NB4 (cell line): Measurements from ENCODE around the gene MTURN.

ENCODE experiments used
- DNase-seq: peaks from one replicate; pipeline ENCODE4 v3.0.0; 2010; ENCODE audit warnings: low read depth
- H3K4me3 ChIP-seq: one replicate; pipeline ENCODE4 v1.5.1; 2011; ENCODE audit warnings: mild to moderate bottlenecking, low read depth, low read length, moderate library complexity
- MYC ChIP-seq: IDR thresholded peaks from 2 replicates; pipeline ENCODE4 v1.6.1; 2011; ENCODE audit warnings: low read depth, low read length
- POLR2A ChIP-seq: IDR thresholded peaks from 2 replicates; pipeline ENCODE4 v1.6.1; 2011; ENCODE audit warnings: mild to moderate bottlenecking; ENCODE audit not compliant: insufficient read length; ENCODE audit errors: extremely low read depth
- TF ChIP-seq, protein P1 (sequence below): IDR thresholded peaks from one replicate; pipeline ENCODE4 v1.5.1; 2012; ENCODE audit warnings: low read depth, low read length
- TF ChIP-seq, protein P2 (sequence below): IDR thresholded peaks from 2 replicates; pipeline ENCODE4 v1.6.1; 2011; ENCODE audit warnings: low read depth, low read length

MTURN gene

DNA sequence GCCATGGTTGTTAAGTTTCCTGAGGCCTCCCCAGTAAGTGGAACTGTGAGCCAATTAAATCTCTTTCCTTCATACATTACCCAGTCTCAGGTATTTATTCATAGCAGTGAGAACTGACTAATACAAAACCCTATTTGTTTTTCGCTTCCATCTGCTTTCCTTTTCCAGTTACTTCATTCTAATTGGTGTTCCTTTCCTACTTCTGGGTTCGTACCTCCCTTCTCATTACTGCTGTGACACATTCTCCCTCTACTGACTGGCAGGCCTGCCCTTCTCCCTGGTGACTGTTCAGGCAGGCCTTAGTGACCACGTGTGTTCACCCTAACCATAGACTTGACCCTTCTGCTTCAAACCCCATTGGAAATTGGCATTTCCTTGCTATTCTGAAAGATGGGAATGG, 37.7 kb downstream of the MTURN start:
- H3K4me3 ChIP-seq = no peak overlapping the region
- TF ChIP-seq POLR2A (no peak), MYC (no peak)
- TF ChIP-seq, protein P1, sequence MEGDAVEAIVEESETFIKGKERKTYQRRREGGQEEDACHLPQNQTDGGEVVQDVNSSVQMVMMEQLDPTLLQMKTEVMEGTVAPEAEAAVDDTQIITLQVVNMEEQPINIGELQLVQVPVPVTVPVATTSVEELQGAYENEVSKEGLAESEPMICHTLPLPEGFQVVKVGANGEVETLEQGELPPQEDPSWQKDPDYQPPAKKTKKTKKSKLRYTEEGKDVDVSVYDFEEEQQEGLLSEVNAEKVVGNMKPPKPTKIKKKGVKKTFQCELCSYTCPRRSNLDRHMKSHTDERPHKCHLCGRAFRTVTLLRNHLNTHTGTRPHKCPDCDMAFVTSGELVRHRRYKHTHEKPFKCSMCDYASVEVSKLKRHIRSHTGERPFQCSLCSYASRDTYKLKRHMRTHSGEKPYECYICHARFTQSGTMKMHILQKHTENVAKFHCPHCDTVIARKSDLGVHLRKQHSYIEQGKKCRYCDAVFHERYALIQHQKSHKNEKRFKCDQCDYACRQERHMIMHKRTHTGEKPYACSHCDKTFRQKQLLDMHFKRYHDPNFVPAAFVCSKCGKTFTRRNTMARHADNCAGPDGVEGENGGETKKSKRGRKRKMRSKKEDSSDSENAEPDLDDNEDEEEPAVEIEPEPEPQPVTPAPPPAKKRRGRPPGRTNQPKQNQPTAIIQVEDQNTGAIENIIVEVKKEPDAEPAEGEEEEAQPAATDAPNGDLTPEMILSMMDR = no peak
- TF ChIP-seq, protein P2, sequence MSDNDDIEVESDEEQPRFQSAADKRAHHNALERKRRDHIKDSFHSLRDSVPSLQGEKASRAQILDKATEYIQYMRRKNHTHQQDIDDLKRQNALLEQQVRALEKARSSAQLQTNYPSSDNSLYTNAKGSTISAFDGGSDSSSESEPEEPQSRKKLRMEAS = no peak
- no peak for DNase-seq

DNA sequence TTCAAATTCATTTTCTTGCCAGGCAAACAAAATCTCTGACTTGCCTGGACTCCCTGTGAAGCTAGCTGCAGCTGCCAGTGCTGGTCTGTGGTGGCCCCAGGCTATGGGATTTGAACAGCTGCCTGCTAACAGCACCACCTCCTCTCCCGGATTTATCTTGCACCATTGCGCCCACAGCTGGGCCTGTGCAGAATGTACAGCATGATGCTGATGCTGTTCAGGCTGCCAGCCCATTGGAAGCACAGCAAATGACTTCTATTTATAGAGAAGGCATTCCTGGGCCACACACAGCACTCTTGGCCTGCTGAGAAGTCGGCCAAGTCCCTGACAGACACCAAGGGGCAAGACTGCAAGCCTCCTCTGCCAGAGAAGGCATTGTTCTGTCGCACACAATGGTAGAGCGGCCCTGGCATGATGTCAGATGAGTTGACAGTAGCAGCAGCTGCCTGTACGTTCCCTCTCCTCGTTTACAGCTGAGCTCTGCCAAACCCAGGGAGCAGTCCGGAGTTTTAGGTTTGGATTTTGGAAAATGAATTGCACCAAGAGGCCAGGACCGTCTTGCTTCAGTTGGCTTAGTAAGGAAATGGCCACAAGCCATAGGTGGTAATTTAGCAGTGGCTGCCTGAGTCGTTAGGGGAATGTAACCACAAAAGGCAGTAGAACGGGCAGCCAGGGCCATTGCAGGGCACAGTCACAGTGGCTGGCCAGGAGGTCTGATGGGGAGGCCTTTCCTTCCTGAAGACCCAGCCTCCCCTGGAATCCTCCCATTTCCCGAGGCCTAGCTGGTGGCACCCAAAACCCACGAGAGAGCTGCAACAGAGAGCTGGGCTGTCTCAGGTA, 38.5 kb downstream of the MTURN start:
- peak; percentile 40 for DNase-seq
- TF ChIP-seq MYC = no peak
- TF ChIP-seq, protein P2 = no peak
- TF ChIP-seq, protein P1 = peak; percentile 10
- H3K4me3 ChIP-seq = no peak overlapping the region

DNA sequence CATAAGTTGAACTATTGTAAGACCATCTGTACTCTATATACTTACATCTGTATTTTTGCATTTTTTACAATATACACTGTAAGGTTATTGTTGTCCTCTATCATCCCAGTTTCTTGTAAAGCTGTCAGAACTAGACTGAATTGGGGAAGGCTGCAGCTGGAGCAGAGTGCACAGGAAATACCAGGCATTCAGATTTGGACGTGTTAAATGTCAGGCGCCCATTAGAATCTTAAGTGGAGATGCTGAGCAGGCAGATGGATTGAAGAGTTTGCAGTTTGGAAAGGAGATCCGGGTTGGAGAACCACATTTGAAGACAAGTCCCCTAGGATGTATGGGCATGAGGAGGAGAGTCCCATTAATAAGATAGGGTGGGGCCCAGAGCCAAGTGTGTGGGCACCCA, 40.4 kb downstream of the MTURN start:
- DNase-seq = no peak
- H3K4me3 ChIP-seq = no peak overlapping the region
- TF ChIP-seq MYC (no peak), POLR2A (no peak)
- TF ChIP-seq, protein P1 = no peak
- TF ChIP-seq, protein P2 = no peak

DNA sequence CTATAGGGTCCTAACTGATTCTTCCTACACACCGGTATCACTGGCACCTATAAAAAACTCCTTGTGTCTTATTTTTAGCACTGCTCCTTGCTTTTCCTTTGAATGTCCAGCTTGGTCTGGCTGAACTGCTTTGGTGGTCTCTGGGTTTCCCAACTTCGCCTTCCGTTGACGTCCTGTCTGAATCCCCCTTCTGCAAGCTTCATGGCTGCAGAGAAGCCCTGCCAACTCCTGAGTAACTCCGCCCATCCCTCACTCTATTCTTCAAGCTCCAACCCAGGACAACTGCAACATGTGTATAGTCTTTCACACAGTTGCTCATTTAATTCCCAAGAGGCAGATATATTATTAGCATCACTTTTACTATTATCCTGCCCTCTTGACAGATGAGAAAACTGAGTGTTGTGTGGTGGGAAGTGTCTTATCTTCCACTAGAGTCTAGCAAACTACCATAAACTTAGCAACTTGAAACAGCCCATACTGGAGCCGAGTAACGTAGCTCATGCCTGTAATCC, 40.9 kb downstream of the MTURN start:
- DNase-seq = no peak
- H3K4me3 ChIP-seq = no peak overlapping the region
- TF ChIP-seq, protein P1 = no peak
- TF ChIP-seq, protein P2 = no peak
- TF ChIP-seq MYC (no peak), POLR2A (no peak)

DNA sequence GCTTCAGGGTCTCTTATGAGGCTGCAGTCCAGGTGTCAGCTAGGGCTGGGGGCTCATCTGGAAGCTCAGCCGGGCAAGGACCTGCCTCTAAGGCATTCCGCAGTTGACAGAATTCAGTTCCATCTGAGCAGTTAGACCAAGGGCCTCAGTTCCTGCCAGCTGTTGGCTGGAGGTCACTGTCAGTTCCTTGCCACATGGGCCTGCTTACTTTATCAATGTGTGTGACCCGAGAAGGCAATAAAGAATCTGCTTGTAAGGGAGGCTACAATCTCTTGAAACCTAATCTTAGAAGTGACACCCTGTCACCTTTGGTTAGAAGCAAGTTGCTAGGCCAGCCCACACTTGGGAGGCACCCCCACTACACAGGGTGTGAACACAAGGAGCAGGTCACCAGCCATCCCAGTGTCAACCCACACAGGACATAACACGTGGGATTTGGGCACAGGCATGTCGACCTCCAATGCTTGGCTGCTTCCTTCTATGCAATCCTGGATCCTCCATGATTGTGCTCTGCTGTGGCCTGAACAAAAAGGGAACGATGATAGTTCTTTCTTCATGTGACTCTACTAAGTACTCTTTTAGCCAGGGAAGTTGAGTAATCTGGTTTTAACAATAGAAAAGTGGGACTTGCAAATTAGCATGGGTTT, 41.8 kb downstream of the MTURN start:
- no peak overlapping the region for H3K4me3 ChIP-seq
- no peak for DNase-seq
- TF ChIP-seq, protein P1 = no peak
- TF ChIP-seq, protein P2 = no peak
- TF ChIP-seq MYC (no peak), POLR2A (no peak)
